Choroid plexus epithelial cell (primary cell): ENCODE measurements around the gene MRPL32.

Experiments
- DNase-seq: peaks from one replicate; pipeline ENCODE4 v3.0.0-alpha.2; 2010; ENCODE audit warnings: low read depth
- H3K4me3 ChIP-seq: 2 replicates; pipeline ENCODE4 v1.5.1; 2011; ENCODE audit warnings: low read depth, mild to moderate bottlenecking, control low read depth, low read length, moderate library complexity
- TF ChIP-seq, protein P1 (sequence below): conservative IDR thresholded peaks from 2 replicates; pipeline ENCODE4 v1.5.1; 2011; ENCODE audit warnings: low read depth, mild to moderate bottlenecking, control low read depth, inconsistent platforms, low read length, moderate library complexity

The MRPL32 gene

DNA sequence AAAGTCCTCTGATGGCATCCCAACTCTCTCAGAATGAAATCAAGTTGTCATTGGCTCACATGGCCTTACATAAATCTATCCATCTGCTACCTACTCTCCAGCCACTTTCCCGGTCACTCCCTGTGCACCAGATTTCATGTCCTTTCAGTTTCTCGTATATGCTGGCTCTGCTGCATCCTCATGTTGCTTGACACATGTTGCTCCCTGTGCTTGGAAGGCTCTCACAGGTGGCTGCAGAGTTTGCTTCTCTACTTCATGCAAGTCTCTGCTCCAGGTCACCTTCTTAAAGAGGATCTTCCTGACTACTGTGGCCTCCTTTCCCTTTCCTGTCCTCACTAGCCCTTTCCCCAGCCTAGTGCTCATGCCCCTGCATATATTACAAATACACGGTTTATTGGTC, 48.3 kb downstream of the MRPL32 start:
- no peak overlapping the region for H3K4me3 ChIP-seq
- DNase-seq, result no peak
- TF ChIP-seq, protein P1, sequence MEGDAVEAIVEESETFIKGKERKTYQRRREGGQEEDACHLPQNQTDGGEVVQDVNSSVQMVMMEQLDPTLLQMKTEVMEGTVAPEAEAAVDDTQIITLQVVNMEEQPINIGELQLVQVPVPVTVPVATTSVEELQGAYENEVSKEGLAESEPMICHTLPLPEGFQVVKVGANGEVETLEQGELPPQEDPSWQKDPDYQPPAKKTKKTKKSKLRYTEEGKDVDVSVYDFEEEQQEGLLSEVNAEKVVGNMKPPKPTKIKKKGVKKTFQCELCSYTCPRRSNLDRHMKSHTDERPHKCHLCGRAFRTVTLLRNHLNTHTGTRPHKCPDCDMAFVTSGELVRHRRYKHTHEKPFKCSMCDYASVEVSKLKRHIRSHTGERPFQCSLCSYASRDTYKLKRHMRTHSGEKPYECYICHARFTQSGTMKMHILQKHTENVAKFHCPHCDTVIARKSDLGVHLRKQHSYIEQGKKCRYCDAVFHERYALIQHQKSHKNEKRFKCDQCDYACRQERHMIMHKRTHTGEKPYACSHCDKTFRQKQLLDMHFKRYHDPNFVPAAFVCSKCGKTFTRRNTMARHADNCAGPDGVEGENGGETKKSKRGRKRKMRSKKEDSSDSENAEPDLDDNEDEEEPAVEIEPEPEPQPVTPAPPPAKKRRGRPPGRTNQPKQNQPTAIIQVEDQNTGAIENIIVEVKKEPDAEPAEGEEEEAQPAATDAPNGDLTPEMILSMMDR, result no peak

GRCh38 chr7:42981601-42982000, 49.4 kb downstream of the MRPL32 start:
- DNase-seq, result peak; percentile 20
- no peak overlapping the region for H3K4me3 ChIP-seq
- TF ChIP-seq, protein P1, result no peak

GRCh38 chr7:42982604-42983115, 50.5 kb downstream of the MRPL32 start:
- H3K4me3 ChIP-seq, result no peak overlapping the region
- no peak for DNase-seq
- TF ChIP-seq, protein P1, result no peak

DNA sequence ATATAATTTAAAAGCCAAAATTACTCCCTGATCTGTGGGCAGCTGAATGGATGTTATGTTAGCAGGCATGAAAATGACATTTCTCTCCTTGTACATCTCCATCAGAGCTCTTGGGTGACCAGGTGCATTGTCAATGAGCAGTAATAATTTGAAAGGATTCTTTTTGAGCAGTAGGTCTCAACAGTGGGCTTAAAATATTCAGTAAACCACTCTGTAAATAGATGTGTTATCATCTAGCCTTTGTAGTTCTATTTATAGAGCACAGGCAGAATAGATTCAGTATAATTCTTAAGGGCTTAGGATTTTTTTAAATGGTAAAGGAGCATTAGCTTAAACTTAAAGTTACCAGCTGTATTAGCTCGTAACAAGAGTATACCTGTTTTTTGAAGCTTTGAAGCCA, 52.0 kb downstream of the MRPL32 start:
- TF ChIP-seq, protein P1, result no peak
- DNase-seq, result no peak
- H3K4me3 ChIP-seq, result no peak overlapping the region

GRCh38 chr7:42986213-42986612, 54.0 kb downstream of the MRPL32 start:
- no peak for DNase-seq
- TF ChIP-seq, protein P1, result no peak
- no peak overlapping the region for H3K4me3 ChIP-seq

DNA sequence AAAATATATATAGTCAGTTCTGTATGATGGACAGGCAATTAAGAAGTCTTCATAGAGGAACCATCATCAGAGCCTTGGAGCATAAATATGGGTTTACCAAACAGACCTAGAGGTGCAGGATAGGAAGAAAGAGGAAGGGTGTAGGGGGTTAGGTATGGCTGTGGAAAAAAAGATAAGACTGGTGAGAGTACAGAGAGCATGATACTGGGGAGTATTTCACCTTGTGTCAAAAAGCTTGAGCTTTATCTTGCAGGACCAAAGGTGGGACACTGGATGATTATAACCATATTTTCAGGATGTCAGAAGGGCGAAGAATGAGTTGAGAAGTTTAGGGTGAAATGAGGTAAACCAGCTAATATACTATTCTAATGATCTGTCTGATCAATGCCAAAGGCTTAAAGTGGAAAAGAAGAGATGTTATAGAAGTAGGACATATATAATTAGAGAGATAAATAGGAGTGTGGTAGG, 54.6 kb downstream of the MRPL32 start:
- TF ChIP-seq, protein P1, result no peak
- H3K4me3 ChIP-seq, result no peak overlapping the region
- no peak for DNase-seq
